Ovary (tissue), 3 donors: ENCODE data around the gene CNOT6L.
"Not testable (repeated sequence)": the region's sequence is repeated elsewhere in the genome, so short reads cannot be mapped to it uniquely, and the experiment has no call there.

Experiments
- EP300 ChIP-seq: sonication (generic); formaldehyde crosslinking; IDR thresholded peaks from one replicate; pipeline ENCODE4 v1.6.1; 2017; ENCODE audit warnings: antibody characterized with exemption
- TF ChIP-seq, protein P1 (sequence below), 3 donors: fragments of 450-650 bp in 2 of 3; fragments of 200-600 bp in 1 of 3; IDR thresholded peaks; one replicate each; pipeline versions ENCODE4 v1.5.1 to v1.8.0; 2016 to 2022; ENCODE audit warnings: antibody characterized with exemption in 3 of 3, mild to moderate bottlenecking in 1 of 3
- donor health status: DM: no; HTN: no; CAD: no.

DNA sequence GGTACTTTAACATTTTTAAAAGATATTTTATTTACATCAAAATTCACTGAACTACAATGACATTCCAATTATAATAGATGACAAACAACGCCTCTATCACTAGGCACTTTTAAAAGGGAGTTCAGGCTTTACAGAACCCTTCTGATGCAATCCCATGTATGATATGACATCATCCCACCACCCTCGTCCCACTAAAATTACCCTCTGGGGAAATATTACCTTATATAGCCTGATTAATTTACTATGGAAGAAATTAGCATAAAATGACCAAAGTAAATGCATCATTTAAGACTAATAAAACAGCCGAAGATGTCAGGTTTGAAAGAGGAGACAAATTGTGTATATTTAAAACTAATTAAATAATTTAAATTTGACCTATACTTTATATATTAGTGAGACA, 100.7 kb downstream of the CNOT6L start:
- TF ChIP-seq, protein P1, sequence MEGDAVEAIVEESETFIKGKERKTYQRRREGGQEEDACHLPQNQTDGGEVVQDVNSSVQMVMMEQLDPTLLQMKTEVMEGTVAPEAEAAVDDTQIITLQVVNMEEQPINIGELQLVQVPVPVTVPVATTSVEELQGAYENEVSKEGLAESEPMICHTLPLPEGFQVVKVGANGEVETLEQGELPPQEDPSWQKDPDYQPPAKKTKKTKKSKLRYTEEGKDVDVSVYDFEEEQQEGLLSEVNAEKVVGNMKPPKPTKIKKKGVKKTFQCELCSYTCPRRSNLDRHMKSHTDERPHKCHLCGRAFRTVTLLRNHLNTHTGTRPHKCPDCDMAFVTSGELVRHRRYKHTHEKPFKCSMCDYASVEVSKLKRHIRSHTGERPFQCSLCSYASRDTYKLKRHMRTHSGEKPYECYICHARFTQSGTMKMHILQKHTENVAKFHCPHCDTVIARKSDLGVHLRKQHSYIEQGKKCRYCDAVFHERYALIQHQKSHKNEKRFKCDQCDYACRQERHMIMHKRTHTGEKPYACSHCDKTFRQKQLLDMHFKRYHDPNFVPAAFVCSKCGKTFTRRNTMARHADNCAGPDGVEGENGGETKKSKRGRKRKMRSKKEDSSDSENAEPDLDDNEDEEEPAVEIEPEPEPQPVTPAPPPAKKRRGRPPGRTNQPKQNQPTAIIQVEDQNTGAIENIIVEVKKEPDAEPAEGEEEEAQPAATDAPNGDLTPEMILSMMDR (IDR thresholded peaks at IDR 0.05), result not testable (repeated sequence)
- not testable (repeated sequence) for TF ChIP-seq EP300
